ENCODE results near the gene NPC1. TPM values are rescaled to one million over a fixed set of nuclear protein-coding genes. Genes with fewer than 3 reads are reported as not detected.
A peak's percentile ranks its signal among the peaks of the same experiment; 100 is the strongest.

Gene NPC1
- total RNA-seq, 1 donor = 51.3 TPM

- DNase-seq (ENCODE audit: low read depth) = peak; percentile 16
- TF ChIP-seq, protein P1, sequence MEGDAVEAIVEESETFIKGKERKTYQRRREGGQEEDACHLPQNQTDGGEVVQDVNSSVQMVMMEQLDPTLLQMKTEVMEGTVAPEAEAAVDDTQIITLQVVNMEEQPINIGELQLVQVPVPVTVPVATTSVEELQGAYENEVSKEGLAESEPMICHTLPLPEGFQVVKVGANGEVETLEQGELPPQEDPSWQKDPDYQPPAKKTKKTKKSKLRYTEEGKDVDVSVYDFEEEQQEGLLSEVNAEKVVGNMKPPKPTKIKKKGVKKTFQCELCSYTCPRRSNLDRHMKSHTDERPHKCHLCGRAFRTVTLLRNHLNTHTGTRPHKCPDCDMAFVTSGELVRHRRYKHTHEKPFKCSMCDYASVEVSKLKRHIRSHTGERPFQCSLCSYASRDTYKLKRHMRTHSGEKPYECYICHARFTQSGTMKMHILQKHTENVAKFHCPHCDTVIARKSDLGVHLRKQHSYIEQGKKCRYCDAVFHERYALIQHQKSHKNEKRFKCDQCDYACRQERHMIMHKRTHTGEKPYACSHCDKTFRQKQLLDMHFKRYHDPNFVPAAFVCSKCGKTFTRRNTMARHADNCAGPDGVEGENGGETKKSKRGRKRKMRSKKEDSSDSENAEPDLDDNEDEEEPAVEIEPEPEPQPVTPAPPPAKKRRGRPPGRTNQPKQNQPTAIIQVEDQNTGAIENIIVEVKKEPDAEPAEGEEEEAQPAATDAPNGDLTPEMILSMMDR (IDR thresholded peaks at IDR 0.05; ENCODE audit: insufficient read depth, low read length) = no peak
- H3K4me3 ChIP-seq (ENCODE audit: low read depth, low read length) = peak overlapping the region; percentile 91
Observed at GRCh38 chr18:23585007-23585871, 1.1 kb downstream of the NPC1 start.

GRCh38 chr18:23584019-23584983 lies 2.0 kb downstream of the NPC1 start:
- TF ChIP-seq, protein P1 (IDR thresholded peaks at IDR 0.05; ENCODE audit: insufficient read depth, low read length) = no peak
- DNase-seq (ENCODE audit: low read depth) = no peak
- H3K4me3 ChIP-seq (ENCODE audit: low read depth, low read length) = peak overlapping the region; percentile 91

DNA sequence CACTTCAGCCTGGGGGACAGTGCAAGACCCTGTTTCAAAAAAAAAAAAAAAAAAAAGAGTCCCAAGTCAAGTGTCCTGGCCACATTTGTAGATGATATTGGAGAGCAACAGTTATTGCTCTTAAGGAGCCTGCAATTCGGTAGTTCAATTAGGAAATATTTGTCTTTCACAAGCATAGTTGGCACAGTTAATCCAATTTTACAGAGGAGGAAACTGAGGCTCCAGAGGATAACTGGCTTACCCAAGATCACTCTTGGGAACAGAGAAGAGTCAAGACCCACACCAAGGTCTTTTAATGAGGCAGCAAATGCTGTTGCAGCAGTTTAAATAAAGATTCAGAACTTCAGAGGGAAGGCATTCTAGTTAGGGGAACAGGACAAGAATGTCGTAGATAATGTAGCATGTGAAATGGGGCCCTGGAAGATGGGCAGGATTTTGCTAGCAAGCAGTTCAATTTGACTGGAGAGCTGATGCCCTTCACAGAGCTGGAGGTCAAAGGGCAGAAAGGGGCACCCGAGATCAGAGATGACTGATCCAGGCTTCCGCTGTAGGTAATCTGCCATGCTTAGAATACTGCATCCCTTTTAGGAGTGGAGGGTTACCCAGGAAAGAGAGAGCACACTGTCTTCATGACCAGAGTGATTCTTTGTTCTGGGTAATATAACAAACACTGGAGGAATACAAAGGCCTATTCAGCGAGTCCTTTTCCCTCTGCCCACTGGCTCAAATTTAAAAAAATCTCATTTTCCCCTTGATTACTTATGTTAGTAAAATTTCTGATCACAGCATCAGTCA lies 3.0 kb downstream of the NPC1 start:
- no peak for DNase-seq (ENCODE audit: low read depth)
- TF ChIP-seq, protein P1 (IDR thresholded peaks at IDR 0.05; ENCODE audit: insufficient read depth, low read length) = no peak
- H3K4me3 ChIP-seq (ENCODE audit: low read depth, low read length) = no peak overlapping the region

DNA sequence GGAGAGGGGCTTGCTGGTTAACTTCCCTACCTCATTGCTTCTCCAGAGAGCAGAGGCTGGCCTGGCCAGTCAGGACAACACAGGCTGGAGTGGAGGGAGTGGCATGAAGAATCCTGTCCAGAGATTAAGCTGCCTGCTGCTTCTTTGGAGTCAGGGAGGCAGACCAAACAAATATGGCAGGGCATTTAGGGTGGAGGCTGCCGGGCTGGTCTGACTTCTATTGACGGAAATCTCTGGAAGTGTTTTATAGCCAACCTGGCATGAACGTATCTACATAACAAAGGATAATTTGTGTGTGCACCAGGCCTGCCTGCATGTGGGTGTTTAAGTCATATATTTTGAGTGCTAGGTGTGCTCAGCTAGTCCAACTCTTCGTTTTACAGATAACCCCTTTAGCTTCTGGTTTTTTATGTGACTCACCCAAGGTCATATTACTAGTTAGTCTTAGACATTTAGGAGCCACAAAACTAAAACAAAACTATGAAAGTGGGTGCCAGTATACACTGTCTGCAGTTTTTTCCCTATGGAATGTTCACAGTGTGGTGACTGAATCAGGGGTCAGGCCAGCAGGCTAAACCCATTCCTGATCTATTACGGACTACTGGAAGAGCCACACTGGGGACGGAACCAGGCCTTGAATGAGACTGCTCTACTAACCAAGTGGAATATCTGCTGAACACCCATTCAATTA lies 5.5 kb downstream of the NPC1 start:
- peak; percentile 44 for DNase-seq (ENCODE audit: low read depth)
- no peak overlapping the region for H3K4me3 ChIP-seq (ENCODE audit: low read depth, low read length)
- TF ChIP-seq, protein P1 (IDR thresholded peaks at IDR 0.05; ENCODE audit: insufficient read depth, low read length) = no peak

GRCh38 chr18:23578891-23579653 lies 7.2 kb downstream of the NPC1 start:
- TF ChIP-seq, protein P1 (IDR thresholded peaks at IDR 0.05; ENCODE audit: insufficient read depth, low read length) = no peak
- H3K4me3 ChIP-seq (ENCODE audit: low read depth, low read length) = no peak overlapping the region
- DNase-seq (ENCODE audit: low read depth) = peak; percentile 57

Data from fibroblast of the aortic adventitia (primary cell).